GM19025 (cell line): ENCODE measurements around the gene OASL.
"Not testable (repeated sequence)": the region's sequence is repeated elsewhere in the genome, so short reads cannot be mapped to it uniquely, and the experiment has no call there.

Experiments
- ATAC-seq: cut with Tn5 transposase; IDR thresholded peaks from one replicate; pipeline ENCODE4 v1.9.1; 2021; ENCODE audit warnings: mild to moderate bottlenecking, low read depth, moderate library complexity; ENCODE audit not compliant: unreplicated experiment

Gene OASL

GRCh38 chr12:121059031-121059898 is 20.2 kb upstream of the OASL start:
- ATAC-seq, result peak; percentile 10

- ATAC-seq, result no peak
These were observed 18.7 kb upstream of the OASL start for GRCh38 chr12:121057794-121058193.

- no peak for ATAC-seq
These were observed 14.7 kb upstream of the OASL start for GRCh38 chr12:121053706-121054105.

GRCh38 chr12:121050725-121051124 is 11.7 kb upstream of the OASL start:
- ATAC-seq, result no peak

GRCh38 chr12:121048442-121048841 is 9.4 kb upstream of the OASL start:
- ATAC-seq, result no peak

GRCh38 chr12:121047400-121047799 is 8.4 kb upstream of the OASL start:
- not testable (repeated sequence) for ATAC-seq

GRCh38 chr12:121043067-121043466 is 4.0 kb upstream of the OASL start:
- no peak for ATAC-seq

GRCh38 chr12:121036810-121037326 is 2.2 kb downstream of the OASL start:
- no peak for ATAC-seq

GRCh38 chr12:121034616-121035305 is 4.3 kb downstream of the OASL start:
- ATAC-seq, result no peak

GRCh38 chr12:121033625-121034349 is 5.3 kb downstream of the OASL start:
- no peak for ATAC-seq

- no peak for ATAC-seq
These were observed 8.4 kb downstream of the OASL start for GRCh38 chr12:121030576-121031212.

- ATAC-seq, result no peak
These were observed 12.6 kb downstream of the OASL start for GRCh38 chr12:121026274-121027045.

GRCh38 chr12:121025442-121026226 is 13.4 kb downstream of the OASL start:
- ATAC-seq, result no peak

- no peak for ATAC-seq
These were observed 15.2 kb downstream of the OASL start for GRCh38 chr12:121023799-121024198.

GRCh38 chr12:121022713-121023112 is 16.3 kb downstream of the OASL start:
- no peak for ATAC-seq

- no peak for ATAC-seq
These were observed 17.3 kb downstream of the OASL start for GRCh38 chr12:121021754-121022153.

GRCh38 chr12:121018860-121019617 is 20.0 kb downstream of the OASL start:
- no peak for ATAC-seq

GRCh38 chr12:121017966-121018491 is 21.0 kb downstream of the OASL start:
- no peak for ATAC-seq
